ENCODE data around the gene ARHGAP18. TPM values are rescaled to one million over a fixed set of nuclear protein-coding genes. Genes with fewer than 3 reads are reported as not detected.

ARHGAP18 gene
- total and polyA plus RNA-seq, 7 donors, result 1.6 to 6.8 (median 5.5) TPM

DNA sequence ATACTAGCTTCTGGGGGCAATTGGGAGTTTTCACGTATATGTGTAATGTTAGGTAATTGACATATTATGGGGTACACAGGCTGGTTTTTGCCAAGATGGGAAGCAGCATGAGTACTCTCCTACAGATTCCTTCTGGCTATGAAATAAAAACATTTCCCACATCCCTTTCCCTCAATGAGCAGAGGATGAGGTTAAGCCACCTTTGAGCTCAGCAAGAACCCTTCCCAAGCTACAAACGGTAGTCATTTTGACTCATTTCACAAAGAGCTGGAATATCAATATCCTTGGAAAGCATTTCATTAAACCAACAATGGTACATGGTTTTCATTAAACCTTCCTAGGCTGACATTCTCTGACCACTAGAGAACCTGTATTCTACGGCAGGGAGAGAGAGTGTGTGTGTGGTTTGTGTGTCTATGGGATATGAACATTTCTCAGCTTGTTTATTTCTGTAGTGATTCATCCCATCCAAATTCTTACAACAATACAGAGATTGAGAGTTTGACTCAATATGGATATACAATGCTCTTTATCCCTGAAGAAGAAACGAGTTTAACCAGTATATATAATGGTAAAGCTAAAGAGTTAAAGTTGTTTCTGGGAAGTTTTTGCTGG lies 119.5 kb downstream of the ARHGAP18 start:
- intact Hi-C loops (cut with DNase I), result loop anchor here in 1 of 2 donors (10.0 kb wide), 1 partner anchor 344 kb away; no protein-coding TSS in a partner anchor

DNA sequence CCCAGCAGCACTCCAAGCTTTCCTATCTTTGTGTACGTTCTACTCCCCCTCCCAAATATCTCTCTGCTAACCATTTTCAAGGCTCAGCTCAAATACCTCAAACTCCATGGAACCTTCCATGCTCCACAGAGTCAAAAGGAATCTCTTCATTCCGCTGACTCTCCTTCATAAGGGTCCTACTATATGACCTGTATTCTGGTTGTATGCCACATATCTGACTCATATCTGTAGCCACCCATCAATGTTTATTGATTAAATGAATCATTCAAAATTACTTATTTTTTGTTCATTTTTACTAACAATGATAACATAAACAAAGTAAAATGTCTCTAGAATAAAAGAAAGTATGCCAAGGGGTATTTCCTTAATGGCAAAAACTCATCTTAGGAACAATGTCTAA lies 123.2 kb downstream of the ARHGAP18 start:
- ATAC-seq (no peak), DNase-seq (no peak)
- no peaks in the 10 kb centered on the region for H3K27me3 ChIP-seq (ENCODE audit: insufficient read depth in 3 of 3, low read length in 2 of 3)
- H3K4me1 ChIP-seq, result no peaks in the 10 kb centered on the region
- no peak overlapping the region for H3K4me3 ChIP-seq
- H3K36me3 ChIP-seq (ENCODE audit: insufficient read depth in 1 of 2, low read depth in 1 of 2), result peaks cover 3 to 26% of the 10 kb centered on the region in 2 donors
- no peak overlapping the region for H3K27ac ChIP-seq
- H3K9me3 ChIP-seq, result no peaks in the 10 kb centered on the region
- 96 to 100% (median 97%) methylated on average over 2 of the region's 2 CpGs for WGBS, 3 donors
- intact Hi-C loops (cut with DNase I), result no loop called here
- TF ChIP-seq, protein P1, sequence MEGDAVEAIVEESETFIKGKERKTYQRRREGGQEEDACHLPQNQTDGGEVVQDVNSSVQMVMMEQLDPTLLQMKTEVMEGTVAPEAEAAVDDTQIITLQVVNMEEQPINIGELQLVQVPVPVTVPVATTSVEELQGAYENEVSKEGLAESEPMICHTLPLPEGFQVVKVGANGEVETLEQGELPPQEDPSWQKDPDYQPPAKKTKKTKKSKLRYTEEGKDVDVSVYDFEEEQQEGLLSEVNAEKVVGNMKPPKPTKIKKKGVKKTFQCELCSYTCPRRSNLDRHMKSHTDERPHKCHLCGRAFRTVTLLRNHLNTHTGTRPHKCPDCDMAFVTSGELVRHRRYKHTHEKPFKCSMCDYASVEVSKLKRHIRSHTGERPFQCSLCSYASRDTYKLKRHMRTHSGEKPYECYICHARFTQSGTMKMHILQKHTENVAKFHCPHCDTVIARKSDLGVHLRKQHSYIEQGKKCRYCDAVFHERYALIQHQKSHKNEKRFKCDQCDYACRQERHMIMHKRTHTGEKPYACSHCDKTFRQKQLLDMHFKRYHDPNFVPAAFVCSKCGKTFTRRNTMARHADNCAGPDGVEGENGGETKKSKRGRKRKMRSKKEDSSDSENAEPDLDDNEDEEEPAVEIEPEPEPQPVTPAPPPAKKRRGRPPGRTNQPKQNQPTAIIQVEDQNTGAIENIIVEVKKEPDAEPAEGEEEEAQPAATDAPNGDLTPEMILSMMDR (IDR thresholded peaks at IDR 0.05), result no peak

More for the DNA sequence above, 119.5 kb downstream of the ARHGAP18 start:
- 93 to 97% (median 97%) methylated on average over 4 of the region's 4 CpGs for WGBS, 3 donors
- H3K9me3 ChIP-seq, result no peaks in the 10 kb centered on the region
- no peak overlapping the region for H3K27ac ChIP-seq
- H3K27me3 ChIP-seq (ENCODE audit: insufficient read depth in 3 of 3, low read length in 2 of 3), result no peaks in the 10 kb centered on the region
- peaks cover 0 to 33% of the 10 kb centered on the region in 2 donors for H3K36me3 ChIP-seq (ENCODE audit: insufficient read depth in 1 of 2, low read depth in 1 of 2)
- no peak overlapping the region for H3K4me3 ChIP-seq
- no peaks in the 10 kb centered on the region for H3K4me1 ChIP-seq
- DNase-seq, result no peak
- TF ChIP-seq, protein P1 (IDR thresholded peaks at IDR 0.05), result no peak
- no peak for ATAC-seq

DNA sequence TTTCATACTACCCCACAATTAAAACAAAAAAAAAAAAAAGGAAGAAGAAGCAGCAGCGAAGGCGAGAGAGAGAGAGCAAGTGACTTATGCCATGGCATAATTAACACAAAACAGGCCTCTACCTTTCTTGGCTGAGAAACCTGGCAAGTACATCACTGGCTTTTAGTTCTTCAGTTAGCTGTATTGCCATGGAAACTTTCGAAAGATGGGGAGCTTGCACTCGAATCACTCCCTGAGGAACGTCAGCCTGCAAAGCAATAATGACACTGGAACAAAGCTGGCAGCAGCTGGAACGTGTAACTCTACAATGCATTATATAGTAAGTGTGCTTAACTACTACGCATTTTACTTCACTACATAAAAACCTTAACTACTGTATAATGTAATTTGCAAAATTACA lies 126.1 kb downstream of the ARHGAP18 start:
- Histone ChIP-seq H3K4me1 (no peaks in the 10 kb centered on the region), H3K36me3 (ENCODE audit: insufficient read depth in 1 of 2, low read depth in 1 of 2) (peaks cover 3 to 40% of the 10 kb centered on the region in 2 donors), H3K4me3 (no peak overlapping the region), H3K27ac (no peak overlapping the region), H3K27me3 (ENCODE audit: insufficient read depth in 3 of 3, low read length in 2 of 3) (no peaks in the 10 kb centered on the region), H3K9me3 (no peaks in the 10 kb centered on the region)
- 75 to 80% (median 79%) methylated on average over 7 of the region's 7 CpGs for WGBS, 3 donors
- DNase-seq (no peak), ATAC-seq (no peak)
- TF ChIP-seq, protein P1 (IDR thresholded peaks at IDR 0.05), result no peak
- intact Hi-C loops (cut with DNase I), result no loop called here

DNA sequence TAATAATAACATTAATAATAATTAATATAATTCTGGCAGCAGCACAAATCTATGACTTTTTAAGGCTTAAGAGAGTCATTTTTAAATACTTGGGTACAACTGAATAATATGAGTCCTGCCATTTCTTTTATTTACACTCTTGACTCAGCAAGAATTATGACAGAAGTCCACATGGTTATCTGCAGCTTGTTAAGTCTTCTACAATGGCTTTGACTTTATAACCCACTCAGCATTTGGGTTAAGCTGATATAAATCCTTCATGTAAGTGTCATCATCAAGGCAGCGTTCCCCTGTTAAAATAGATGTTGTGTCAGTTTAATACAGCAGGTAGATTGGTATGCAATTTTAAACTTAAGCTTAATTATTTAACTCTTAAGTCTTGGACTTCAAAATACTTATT lies 131.7 kb downstream of the ARHGAP18 start:
- ATAC-seq, result no peak
- no peak overlapping the region for H3K4me3 ChIP-seq
- no peak for DNase-seq
- H3K4me1 ChIP-seq, result no peaks in the 10 kb centered on the region
- 66 to 84% (median 74%) methylated on average over 1 of the region's 1 CpG for WGBS, 3 donors
- no peak overlapping the region for H3K27ac ChIP-seq
- intact Hi-C loops (cut with DNase I), result no loop called here
- H3K9me3 ChIP-seq, result no peaks in the 10 kb centered on the region
- TF ChIP-seq, protein P1 (IDR thresholded peaks at IDR 0.05), result no peak
- peaks cover 3 to 41% of the 10 kb centered on the region in 2 donors for H3K36me3 ChIP-seq (ENCODE audit: insufficient read depth in 1 of 2, low read depth in 1 of 2)
- no peaks in the 10 kb centered on the region for H3K27me3 ChIP-seq (ENCODE audit: insufficient read depth in 3 of 3, low read length in 2 of 3)

DNA sequence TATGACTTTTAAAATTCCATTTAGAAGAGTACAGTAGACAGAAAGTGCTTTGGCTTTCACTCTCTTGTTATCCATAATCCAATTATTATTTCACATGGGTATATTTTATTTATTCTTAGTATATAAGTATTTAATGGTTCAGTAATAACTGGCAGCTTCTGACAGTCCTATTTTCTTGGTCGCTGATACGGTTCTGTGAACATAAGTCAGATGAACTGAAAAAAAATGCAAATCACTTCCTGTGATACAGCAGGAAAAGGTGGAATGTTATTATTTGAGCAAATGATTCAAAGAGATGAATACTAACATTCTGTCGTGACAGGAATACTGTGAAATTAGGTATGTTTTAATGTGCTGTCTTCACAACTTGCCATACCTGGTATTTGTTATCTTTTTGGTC lies 132.3 kb downstream of the ARHGAP18 start:
- intact Hi-C loops (cut with DNase I), result no loop called here
- Histone ChIP-seq H3K4me1 (no peaks in the 10 kb centered on the region), H3K9me3 (no peaks in the 10 kb centered on the region), H3K27ac (no peak overlapping the region), H3K4me3 (no peak overlapping the region), H3K27me3 (ENCODE audit: insufficient read depth in 3 of 3, low read length in 2 of 3) (no peaks in the 10 kb centered on the region), H3K36me3 (ENCODE audit: insufficient read depth in 1 of 2, low read depth in 1 of 2) (peaks cover 3 to 36% of the 10 kb centered on the region in 2 donors)
- TF ChIP-seq, protein P1 (IDR thresholded peaks at IDR 0.05), result no peak
- DNase-seq (no peak), ATAC-seq (no peak)
- 75 to 79% (median 77%) methylated on average over 3 of the region's 3 CpGs for WGBS, 3 donors

Data from psoas muscle (tissue), 8 donors.